NK-92 treated with Interleukin-12 subunit alpha and Interleukin-12 subunit beta, amount 100 ng/mL, for 24 hours (cell line): ENCODE measurements around the gene CINP.

Experiments used
- DNase-seq: peaks from one replicate; lab custom pipeline; 2025; lab: John Stamatoyannopoulos, UW

The CINP gene

GRCh38 chr14:102362545-102363181, at the start of gene CINP, which contains the start of gene TECPR2:
Gene CINP (minus strand): TSS chr14:102362890. CDS start chr14:102362851, 39 bp downstream.
Gene TECPR2 (plus strand): TSS chr14:102362941. CDS start chr14:102376722, 13,781 bp downstream.
- DNase-seq: peak; percentile 93

- no peak for DNase-seq
Measured at GRCh38 chr14:102408724-102409123, 46.0 kb upstream of the CINP start.

GRCh38 chr14:102407258-102407657, 44.6 kb upstream of the CINP start:
- DNase-seq: no peak

GRCh38 chr14:102403028-102403427, 40.3 kb upstream of the CINP start:
- DNase-seq: no peak

GRCh38 chr14:102396521-102396920, 33.8 kb upstream of the CINP start:
- DNase-seq: no peak

- DNase-seq: no peak
Measured at GRCh38 chr14:102394717-102395375, 32.2 kb upstream of the CINP start.

DNA sequence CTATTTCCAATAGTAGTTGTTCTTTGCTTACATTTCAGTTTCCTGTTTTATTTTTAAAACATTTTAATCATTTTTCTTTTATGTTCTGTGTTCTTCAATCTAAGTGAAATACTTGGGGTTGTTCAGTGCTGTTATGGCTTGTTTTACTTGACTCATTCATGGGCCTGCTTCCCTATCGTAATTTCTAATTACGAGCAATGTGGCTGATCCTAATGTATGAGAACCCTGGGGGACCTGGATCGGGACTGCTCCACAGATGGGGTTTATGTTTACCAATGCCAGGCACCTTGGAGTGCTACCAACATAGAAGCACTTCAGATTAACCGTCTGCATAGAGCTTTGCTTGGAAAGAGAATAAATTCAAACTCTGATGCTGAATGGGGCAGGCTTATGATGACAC, 29.8 kb upstream of the CINP start:
- no peak for DNase-seq

DNA sequence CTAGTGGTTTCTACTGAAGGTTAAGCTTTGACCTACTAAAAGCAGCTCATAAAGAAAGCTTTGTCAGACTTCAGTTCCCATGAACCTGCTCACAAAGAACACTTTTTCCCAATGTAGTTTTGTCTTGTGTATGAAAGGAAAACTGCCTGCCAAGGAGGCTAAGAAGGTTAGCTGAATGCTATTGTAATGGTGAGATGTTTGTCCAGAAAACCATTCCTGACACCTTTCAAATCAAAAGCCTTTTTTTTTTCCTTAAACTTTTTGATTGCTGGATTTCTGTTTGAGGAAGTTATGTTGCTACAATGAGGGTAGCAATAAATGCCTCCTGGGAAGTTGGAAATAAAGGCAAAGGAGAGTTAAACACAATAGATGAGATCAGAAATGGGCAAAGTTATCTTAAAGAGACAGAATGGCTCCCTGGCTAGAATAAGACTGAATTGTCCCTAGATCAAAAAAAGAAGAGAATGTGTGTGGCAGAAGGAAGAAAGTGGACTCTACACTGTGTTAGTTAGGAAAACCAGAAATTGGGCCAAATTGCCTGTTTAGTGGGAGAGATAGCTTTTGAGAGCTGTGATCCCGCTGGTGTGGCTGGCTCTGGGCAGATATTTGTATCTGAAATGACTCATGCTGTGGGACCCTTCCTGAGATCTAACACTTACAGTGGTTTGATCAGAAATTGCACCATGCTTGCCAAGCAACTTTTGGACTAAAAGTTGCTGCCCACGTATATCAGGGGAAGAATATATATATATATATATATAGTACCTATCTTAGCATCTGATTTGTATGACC, 27.6 kb upstream of the CINP start:
- DNase-seq: no peak

DNA sequence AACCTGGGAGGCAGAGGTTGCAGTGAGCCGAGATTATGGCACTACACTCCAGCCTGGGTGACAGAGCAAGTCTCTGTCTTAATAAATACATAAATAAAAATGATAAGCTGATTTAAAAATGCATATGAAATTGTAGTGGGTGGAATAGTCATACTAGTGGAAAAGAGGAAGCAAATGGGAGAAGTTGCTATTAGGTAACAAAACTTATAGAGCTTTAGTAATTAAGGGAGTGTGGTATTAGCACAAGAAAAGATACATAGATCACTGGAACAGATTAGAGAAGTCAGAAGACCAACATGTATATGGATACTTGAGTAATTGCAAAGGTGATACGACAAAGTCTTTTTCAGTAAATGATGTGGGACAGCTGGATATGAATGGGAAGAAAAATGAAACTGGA, 26.6 kb upstream of the CINP start:
- no peak for DNase-seq

DNA sequence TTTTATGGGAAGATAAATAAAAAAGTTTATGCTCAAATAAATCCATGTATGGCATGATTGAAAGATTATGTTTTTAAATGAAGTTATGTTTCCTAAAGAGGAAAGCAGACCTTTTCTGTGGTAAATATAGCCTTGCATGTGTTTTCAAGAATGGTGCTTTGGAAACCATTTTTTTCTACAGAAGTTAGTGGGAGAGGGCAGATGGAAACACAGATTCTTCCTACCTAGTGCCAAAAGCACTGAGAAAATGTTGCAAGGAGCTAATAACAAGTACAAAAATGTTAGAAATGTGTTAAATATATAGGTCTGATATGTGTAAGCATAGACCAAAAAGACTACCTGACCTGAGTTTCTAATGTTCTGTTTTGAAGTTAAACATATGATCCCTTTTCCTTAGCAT, 24.4 kb upstream of the CINP start:
- DNase-seq: no peak

- no peak for DNase-seq
Measured at GRCh38 chr14:102378830-102379229, 16.1 kb upstream of the CINP start.

- no peak for DNase-seq
Measured at GRCh38 chr14:102377696-102378095, 15.0 kb upstream of the CINP start.

DNA sequence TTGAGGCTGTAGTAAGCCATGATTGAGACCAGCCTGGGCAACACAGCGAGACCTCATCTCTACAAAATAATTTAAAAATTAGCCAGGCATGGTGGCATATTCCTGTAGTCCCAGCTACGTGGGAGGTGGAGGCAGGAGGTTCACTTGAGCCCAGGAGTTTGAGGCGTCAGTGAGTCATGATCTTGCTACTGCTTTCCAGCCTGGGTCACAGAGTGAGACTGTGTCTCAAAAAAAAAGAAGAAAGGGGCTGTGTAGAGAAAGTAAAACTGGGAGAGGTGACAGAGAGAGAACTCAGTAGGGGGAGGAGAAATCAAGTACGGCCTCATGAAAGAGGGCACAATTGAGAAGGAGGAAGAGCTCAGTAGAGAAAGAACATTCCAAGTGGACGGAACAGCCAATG, 12.4 kb upstream of the CINP start:
- DNase-seq: no peak

GRCh38 chr14:102374264-102374663, 11.6 kb upstream of the CINP start:
- no peak for DNase-seq

DNA sequence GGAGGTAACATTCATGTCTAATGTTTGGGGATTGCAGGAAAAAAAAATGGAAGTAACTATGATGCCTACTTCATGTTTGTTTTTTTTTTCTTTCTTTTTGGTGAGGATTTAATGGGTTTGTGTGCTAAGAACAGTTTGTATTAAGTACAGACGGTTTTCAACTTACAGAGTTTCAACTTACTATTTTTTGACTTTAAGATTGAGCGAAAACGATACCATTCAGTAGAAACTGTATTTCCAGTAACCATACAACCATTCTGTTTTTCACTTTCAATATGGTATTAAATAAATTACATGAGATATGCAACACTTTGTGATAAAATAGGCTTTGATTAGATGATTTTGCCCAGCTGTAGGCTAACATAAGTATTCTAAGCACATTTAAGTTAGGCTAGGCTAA, 10.4 kb upstream of the CINP start:
- DNase-seq: no peak

GRCh38 chr14:102371361-102371760, 8.7 kb upstream of the CINP start:
- no peak for DNase-seq

GRCh38 chr14:102370305-102370809, 7.7 kb upstream of the CINP start:
- DNase-seq: no peak

- DNase-seq: no peak
Measured at GRCh38 chr14:102363182-102363943, 673 bp upstream of the CINP start.

DNA sequence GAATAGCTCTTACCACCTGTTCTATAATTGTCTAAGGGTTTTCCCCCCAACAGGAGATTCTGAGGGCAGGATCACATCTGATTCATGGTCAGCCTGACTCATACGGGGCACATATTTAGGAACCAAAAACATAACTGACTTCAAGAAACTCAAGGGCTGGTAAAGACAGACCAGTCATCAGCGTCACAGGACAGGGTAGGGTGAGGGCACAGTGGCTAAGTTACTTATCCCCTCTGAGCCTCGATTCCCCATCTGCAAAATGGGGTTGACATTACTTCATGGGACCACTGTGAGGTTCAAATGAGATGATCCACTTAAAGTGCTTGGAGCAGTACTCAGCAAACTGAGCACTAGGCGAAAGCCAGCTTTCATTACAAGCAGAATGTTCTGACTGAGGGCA, 606 bp downstream of the CINP start:
- no peak for DNase-seq

DNA sequence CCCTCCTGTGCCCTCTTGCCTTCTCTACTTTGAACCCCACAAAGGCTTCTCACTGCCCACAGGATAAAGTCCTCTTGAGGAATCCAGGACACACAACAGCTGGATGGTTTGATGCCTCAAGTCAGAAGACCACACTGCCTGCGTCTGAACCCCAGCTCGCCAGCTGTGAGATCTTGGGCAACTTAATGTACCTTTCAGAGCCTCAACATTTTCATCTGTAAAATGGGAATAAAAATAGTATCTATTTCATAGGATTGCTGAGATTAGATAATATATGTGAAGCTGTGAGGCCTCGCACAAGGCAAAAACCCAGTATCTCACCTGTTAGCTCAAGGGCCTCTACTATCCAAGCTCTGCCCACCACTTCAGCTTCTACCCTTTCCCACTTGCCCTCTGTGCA, 2.3 kb downstream of the CINP start:
- no peak for DNase-seq

DNA sequence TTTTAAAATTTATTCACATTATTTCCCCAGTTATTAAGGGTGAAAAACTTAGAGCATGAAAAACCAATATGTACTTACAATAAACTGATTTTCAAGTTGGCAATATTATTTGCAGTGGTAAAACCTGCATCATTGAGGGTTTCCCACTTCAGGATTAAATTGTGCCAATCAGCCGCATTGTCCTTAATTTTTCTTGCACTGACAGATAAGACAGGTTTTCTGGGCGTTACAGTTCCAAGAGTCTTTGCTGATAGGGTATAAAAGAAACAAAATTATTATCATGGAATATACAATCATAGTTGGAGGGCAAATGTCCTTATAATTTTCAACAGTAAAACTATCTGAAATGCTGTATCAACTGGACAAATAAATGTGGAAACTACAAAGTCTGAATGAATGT, 3.3 kb downstream of the CINP start:
- no peak for DNase-seq

DNA sequence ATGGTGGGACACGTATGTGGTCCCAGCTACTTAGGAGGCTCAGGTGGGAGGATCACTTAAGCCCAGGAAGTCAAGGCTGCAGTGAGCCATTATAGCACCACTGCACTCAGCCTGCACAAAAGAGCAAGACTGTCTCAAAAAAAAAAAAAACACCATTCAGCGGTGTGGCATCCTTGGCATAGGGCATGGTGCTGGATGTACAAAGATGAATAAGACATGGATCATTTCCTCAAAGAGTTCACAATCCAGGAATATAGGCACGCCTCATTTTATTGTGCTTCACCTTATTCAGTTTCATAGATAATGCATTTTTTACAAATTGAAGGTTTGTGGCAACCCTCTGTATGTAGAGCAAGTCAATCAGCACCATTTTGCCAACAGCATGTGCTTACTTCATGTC, 6.4 kb downstream of the CINP start:
- DNase-seq: no peak
